Spleen (tissue), 13 donors: Measurements from ENCODE around the gene IZUMO1R. TPM values are rescaled to one million over a fixed set of nuclear protein-coding genes. Genes with fewer than 3 reads are reported as not detected.

Experiments used
- DNase-seq: peaks from one replicate; pipeline ENCODE4 v3.0.0-alpha.2; 2020
- H3K27ac ChIP-seq, 8 donors: fragments of 200-600 bp; sonication (generic) in 7 of 8; 1 replicate in 4 of 8; 2 replicates in 4 of 8; pipeline versions ENCODE4 v1.5.0 to v1.8.0; 2016 to 2021; ENCODE audit warnings: inconsistent platforms in 4 of 8, mild to moderate bottlenecking in 4 of 8, moderate library complexity in 1 of 8
- H3K27me3 ChIP-seq, 7 donors: fragments of 200-600 bp; sonication (generic) in 6 of 7; replicated peaks in 1 of 7; 1 replicate in 4 of 7; 2 replicates in 3 of 7; pipeline versions ENCODE4 v1.5.0 to v1.8.0; 2016 to 2021; ENCODE audit warnings: inconsistent platforms in 3 of 7, mild to moderate bottlenecking in 1 of 7
- H3K36me3 ChIP-seq, 6 donors: fragments of 200-600 bp; sonication (generic) in 5 of 6; 1 replicate in 4 of 6; 2 replicates in 2 of 6; pipeline versions ENCODE4 v1.5.0 to v1.8.0; 2016 to 2021; ENCODE audit warnings: inconsistent platforms in 2 of 6
- H3K4me1 ChIP-seq, 6 donors: fragments of 200-600 bp; sonication (generic) in 5 of 6; 1 replicate in 3 of 6; 2 replicates in 3 of 6; pipeline versions ENCODE4 v1.5.0 to v1.8.0; 2016 to 2021; ENCODE audit warnings: inconsistent platforms in 3 of 6
- H3K4me3 ChIP-seq, 8 donors: fragments of 200-600 bp; sonication (generic) in 7 of 8; 1 replicate in 4 of 8; 2 replicates in 4 of 8; pipeline versions ENCODE4 v1.5.0 to v1.8.0; 2016 to 2021; ENCODE audit warnings: inconsistent platforms in 4 of 8, mild to moderate bottlenecking in 4 of 8, moderate library complexity in 2 of 8
- H3K9me3 ChIP-seq, 8 donors: fragments of 200-600 bp; sonication (generic) in 7 of 8; 1 replicate in 4 of 8; 2 replicates in 4 of 8; pipeline versions ENCODE4 v1.5.0 to v1.8.0; 2016 to 2021; ENCODE audit warnings: inconsistent platforms in 4 of 8
- POLR2A ChIP-seq, 3 donors: fragments of 450-650 bp; IDR thresholded peaks; one replicate each; pipeline ENCODE4 v1.5.1; 2017; ENCODE audit warnings: antibody characterized with exemption in 3 of 3, mild to moderate bottlenecking in 1 of 3
- POLR2AphosphoS5 ChIP-seq, 3 donors: sonication (generic); formaldehyde crosslinking; IDR thresholded peaks; one replicate each; pipeline ENCODE4 v1.5.1; 2017; ENCODE audit warnings: antibody characterized with exemption in 3 of 3
- WGBS, 5 donors: extraction: QIAGEN DNeasy Blood & Tissue Kit in 3 of 5; methylation state at CpG; one replicate each; pipeline versions ENCODE4 v1.1.5 to v1.1.7; 2013 to 2018; 5-methylcytosine and 5-hydroxymethylcytosine counted together
- intact Hi-C: fragments of 100-400 bp; cut with DNase I; formaldehyde crosslinking; loops from one replicate; pipeline ENCODE4 v1.15.0; 2023; ENCODE audit warnings: low total_unique reads
- long read RNA-seq, 2 donors: transcript quantifications; one replicate each; lab custom pipeline, GENCODE V29; 2026
- polyA plus RNA-seq, 3 donors: library from polyadenylated mRNA; stranded (reverse); fragments of 200-250 nt; gene quantifications; one replicate each; pipeline ENCODE4 v1.2.1, GENCODE V29; 2013
- total RNA-seq, 7 donors: library from RNA; depleted of rRNA in 3 of 7; stranded (reverse); fragments of >200 nt in 3 of 7; fragmentation: NEBNext Ultra II Directional in 4 of 7; extraction: Animal tissue kit (Norgen Biotek cat#: 25700) in 4 of 7; gene quantifications; one replicate each; pipeline versions ENCODE4 v1.1.0 to v1.2.1, GENCODE V29; 2016 to 2021
- TF ChIP-seq, protein P1 (sequence below), 11 experiments: fragments of 200-600 bp in 7 of 11; fragments of 450-650 bp in 4 of 11; sonication (generic) in 4 of 11; IDR thresholded peaks in 8 of 11; conservative IDR thresholded peaks in 3 of 11; 1 replicate in 7 of 11; 2 replicates in 4 of 11; pipeline versions ENCODE4 v1.4.0 to v1.8.0; 2016 to 2021; ENCODE audit warnings: antibody characterized with exemption in 11 of 11, inconsistent platforms in 4 of 11, mild to moderate bottlenecking in 1 of 11
- donor health status: healthy with polysubstance abuse.
- donor health status: DM: no; HTN: no; CAD: no; lungs with moderate emphysema.
- donor health status: DM: no; HTN: no; CAD: no.
- donor health status: Bipolar disorder and iron deficiency.
- donor health status: healthy.
- donor health status: DM: no; HTN: no; CAD: no.
- donor health status: DM: yes; HTN: yes; CAD: no.

IZUMO1R gene
- total RNA-seq (not detected), polyA plus RNA-seq (not detected)
- long read RNA-seq, donor 1, result 0 reads
- long read RNA-seq, donor 2, result 0 reads

- H3K4me3 ChIP-seq, result no peak within 1 kb of the TSS
- no peak within 1 kb of the TSS for H3K27ac ChIP-seq
- no peaks in the 10 kb centered on the region for H3K27me3 ChIP-seq
- intact Hi-C loops, result no loop called here
- peaks cover 0 to 14% (median 4%) of the 10 kb centered on the region in 6 donors for H3K4me1 ChIP-seq
- WGBS, 5 donors, result 36 to 59% (median 50%) methylated on average over 13 of the region's 13 CpGs
- H3K9me3 ChIP-seq, result no peaks in the 10 kb centered on the region
- H3K36me3 ChIP-seq, result no peaks in the 10 kb centered on the region
- no peak for TF ChIP-seq POLR2AphosphoS5 (IDR thresholded peaks at IDR 0.05)
- TF ChIP-seq POLR2A (IDR thresholded peaks at IDR 0.05), result no peak
- TF ChIP-seq, protein P1, sequence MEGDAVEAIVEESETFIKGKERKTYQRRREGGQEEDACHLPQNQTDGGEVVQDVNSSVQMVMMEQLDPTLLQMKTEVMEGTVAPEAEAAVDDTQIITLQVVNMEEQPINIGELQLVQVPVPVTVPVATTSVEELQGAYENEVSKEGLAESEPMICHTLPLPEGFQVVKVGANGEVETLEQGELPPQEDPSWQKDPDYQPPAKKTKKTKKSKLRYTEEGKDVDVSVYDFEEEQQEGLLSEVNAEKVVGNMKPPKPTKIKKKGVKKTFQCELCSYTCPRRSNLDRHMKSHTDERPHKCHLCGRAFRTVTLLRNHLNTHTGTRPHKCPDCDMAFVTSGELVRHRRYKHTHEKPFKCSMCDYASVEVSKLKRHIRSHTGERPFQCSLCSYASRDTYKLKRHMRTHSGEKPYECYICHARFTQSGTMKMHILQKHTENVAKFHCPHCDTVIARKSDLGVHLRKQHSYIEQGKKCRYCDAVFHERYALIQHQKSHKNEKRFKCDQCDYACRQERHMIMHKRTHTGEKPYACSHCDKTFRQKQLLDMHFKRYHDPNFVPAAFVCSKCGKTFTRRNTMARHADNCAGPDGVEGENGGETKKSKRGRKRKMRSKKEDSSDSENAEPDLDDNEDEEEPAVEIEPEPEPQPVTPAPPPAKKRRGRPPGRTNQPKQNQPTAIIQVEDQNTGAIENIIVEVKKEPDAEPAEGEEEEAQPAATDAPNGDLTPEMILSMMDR (IDR thresholded peaks at IDR 0.05 in 8 of 11, conservative IDR thresholded peaks at IDR 0.05 in 3 of 11), result no peak
- DNase-seq, result no peak
These were observed at the start of gene IZUMO1R for GRCh38 chr11:94303966-94304958. IZUMO1R (plus strand) TSS chr11:94304580; CDS start chr11:94305637, 1,057 bp downstream.

- Histone ChIP-seq H3K36me3 (no peaks in the 10 kb centered on the region), H3K4me1 (no peaks in the 10 kb centered on the region), H3K9me3 (peaks cover 0 to 16% (median 5%) of the 10 kb centered on the region in 8 donors), H3K4me3 (no peak overlapping the region), H3K27me3 (no peaks in the 10 kb centered on the region), H3K27ac (no peak overlapping the region)
- intact Hi-C loops, result no loop called here
- no peak for DNase-seq
- TF ChIP-seq POLR2A (IDR thresholded peaks at IDR 0.05), result no peak
- TF ChIP-seq, protein P1 (IDR thresholded peaks at IDR 0.05 in 8 of 11, conservative IDR thresholded peaks at IDR 0.05 in 3 of 11), result no peak
- TF ChIP-seq POLR2AphosphoS5 (IDR thresholded peaks at IDR 0.05), result no peak
- WGBS, 5 donors, result 54 to 74% (median 67%) methylated on average over 4 of the region's 4 CpGs
These were observed 32.5 kb upstream of the IZUMO1R start for GRCh38 chr11:94271885-94272372.

- WGBS, 5 donors, result 44 to 65% (median 53%) methylated on average over 6 of the region's 6 CpGs
- Histone ChIP-seq H3K4me3 (no peak overlapping the region), H3K27ac (no peak overlapping the region), H3K9me3 (peaks cover 0 to 16% (median 5%) of the 10 kb centered on the region in 8 donors), H3K4me1 (no peaks in the 10 kb centered on the region), H3K36me3 (no peaks in the 10 kb centered on the region), H3K27me3 (no peaks in the 10 kb centered on the region)
- DNase-seq, result no peak
- no peak for TF ChIP-seq POLR2AphosphoS5 (IDR thresholded peaks at IDR 0.05)
- TF ChIP-seq POLR2A (IDR thresholded peaks at IDR 0.05), result no peak
- TF ChIP-seq, protein P1 (IDR thresholded peaks at IDR 0.05 in 8 of 11, conservative IDR thresholded peaks at IDR 0.05 in 3 of 11), result no peak
- intact Hi-C loops, result no loop called here
These were observed 31.6 kb upstream of the IZUMO1R start for GRCh38 chr11:94272738-94273313.
